GM12892 (cell line): ENCODE data around the gene CLSTN2.

Experiments
- POLR2A ChIP-seq: IDR thresholded peaks from 2 replicates; pipeline ENCODE4 v1.6.1; 2011; ENCODE audit warnings: low read depth, low read length, control low read depth
- POLR2AphosphoS5 ChIP-seq: IDR thresholded peaks from 2 replicates; pipeline ENCODE4 v1.6.1; 2011; ENCODE audit warnings: low read depth, low read length, control low read depth

DNA sequence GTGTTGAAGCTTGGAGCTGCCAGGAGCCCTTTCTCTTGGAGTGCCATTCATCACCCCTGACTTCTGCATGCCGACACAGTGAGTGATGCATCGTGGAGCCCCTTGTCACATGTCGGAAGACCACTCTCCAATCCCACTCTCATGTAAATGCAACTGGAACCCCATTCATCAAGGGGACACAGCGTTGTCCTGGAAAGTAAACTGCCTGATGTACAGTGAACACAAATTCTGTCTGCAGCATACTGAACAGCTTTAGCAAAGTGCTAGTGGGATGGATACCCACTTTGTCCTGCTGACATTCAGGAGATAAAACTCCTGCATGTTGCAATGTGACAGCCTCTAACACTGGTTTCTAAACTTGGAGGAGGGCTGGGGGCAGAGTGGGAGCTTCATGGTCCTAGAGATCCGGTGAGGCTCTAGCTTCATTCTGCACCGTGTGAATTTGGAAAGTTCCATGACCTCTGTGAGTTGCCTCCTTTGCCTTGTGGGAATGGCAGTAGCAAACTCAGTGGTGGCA is 194.8 kb downstream of the CLSTN2 start:
- TF ChIP-seq POLR2A, result no peak
- no peak for TF ChIP-seq POLR2AphosphoS5
